MCF 10A (cell line): ENCODE results near the gene TNPO1. TPM values are rescaled to one million over a fixed set of nuclear protein-coding genes. Genes with fewer than 3 reads are reported as not detected.
"Not testable (repeated sequence)": the region's sequence is repeated elsewhere in the genome, so short reads cannot be mapped to it uniquely, and the experiment has no call there.

Experiments used
- BruUV-seq: library from RNA; stranded (reverse); fragments of 400-500 nt; replicated peaks from 2 replicates; lab custom pipeline; 2021; lab: Mats Ljungman, UMichigan
- CTCF ChIA-PET: fragments of 300-600 bp; sonication (Branson Sonifier 250); formaldehyde crosslinking; extraction: SDS; loops from one replicate; lab custom pipeline; 2021; ENCODE audit warnings: antibody characterized with exemption, inconsistent platforms; lab: Yijun Ruan, JAX
- POLR2A ChIA-PET: fragments of 300-600, 350-650 bp; sonication (Branson Sonifier 250); formaldehyde crosslinking; extraction: SDS; loops from one replicate; lab custom pipeline; 2020; ENCODE audit warnings: antibody characterized with exemption, inconsistent platforms; lab: Yijun Ruan, JAX
- DNase-seq: peaks from one replicate; pipeline ENCODE4 v3.0.0-alpha.2; 2018; ENCODE audit not compliant: unreplicated experiment
- H3K27ac Mint-ChIP-seq: one replicate; pipeline ENCODE4 v1.8.0; 2022; ENCODE audit warnings: mild to moderate bottlenecking, low read depth, mixed read lengths; ENCODE audit not compliant: unreplicated experiment
- H3K27me3 Mint-ChIP-seq: one replicate; pipeline ENCODE4 v1.8.0; 2022; ENCODE audit warnings: mixed read lengths; ENCODE audit not compliant: insufficient read depth, unreplicated experiment
- H3K36me3 Mint-ChIP-seq: one replicate; pipeline ENCODE4 v1.8.0; 2022; ENCODE audit warnings: mild to moderate bottlenecking, moderate library complexity, mixed read lengths; ENCODE audit not compliant: insufficient read depth, unreplicated experiment
- H3K4me1 Mint-ChIP-seq: one replicate; pipeline ENCODE4 v1.8.0; 2022; ENCODE audit warnings: mixed read lengths; ENCODE audit not compliant: insufficient read depth, unreplicated experiment
- H3K4me3 Mint-ChIP-seq: one replicate; pipeline ENCODE4 v1.8.0; 2022; ENCODE audit warnings: mild to moderate bottlenecking, moderate library complexity, mixed read lengths; ENCODE audit not compliant: unreplicated experiment
- H3K9me3 Mint-ChIP-seq: one replicate; pipeline ENCODE4 v1.8.0; 2022; ENCODE audit warnings: mixed read lengths; ENCODE audit not compliant: unreplicated experiment
- intact Hi-C: fragments of 100-400 bp; cut with micrococcal nuclease; formaldehyde crosslinking; loops from 2 replicates; pipeline ENCODE4 v1.14.1; 2022
- total RNA-seq: library from RNA; stranded (reverse); gene quantifications from 2 replicates; pipeline ENCODE4 v1.2.3, GENCODE V29; 2022
- TF ChIP-seq, protein P1 (sequence below): fragments of 200-600 bp; IDR thresholded peaks from one replicate; pipeline ENCODE4 v1.8.0; 2022; ENCODE audit warnings: antibody characterized with exemption, mild to moderate bottlenecking; ENCODE audit not compliant: unreplicated experiment

TNPO1 gene
- total RNA-seq, 1 experiment from 2014 or later = 167 TPM

DNA sequence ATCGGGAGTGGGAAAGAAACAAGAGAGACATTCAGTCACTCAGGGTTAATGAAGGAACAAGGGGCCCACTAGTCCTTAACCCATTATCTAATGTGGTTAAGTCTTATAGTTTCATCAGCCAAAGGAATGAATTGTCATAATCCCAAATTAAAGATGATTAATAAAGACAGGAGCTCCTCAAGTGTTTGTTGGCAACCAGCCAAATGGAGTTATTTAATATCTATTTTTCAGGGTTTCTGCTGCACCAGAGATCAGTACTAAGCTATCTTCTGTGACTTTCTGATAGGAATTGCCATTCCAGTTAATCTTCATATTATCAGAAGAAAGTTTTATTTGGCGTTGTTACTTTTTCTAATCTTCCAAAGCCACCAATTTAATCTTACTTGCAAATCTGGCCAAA, 105.4 kb downstream of the TNPO1 start:
- CTCF ChIA-PET = interaction anchor here (1.4 kb wide), 1 partner anchor 35 kb away, joined by 4 read pairs; no protein-coding TSS in a partner anchor
- Mint-ChIP-seq H3K27me3 (no peaks in the 10 kb centered on the region), H3K4me3 (no peak overlapping the region), H3K27ac (no peak overlapping the region), H3K9me3 (no peaks in the 10 kb centered on the region), H3K4me1 (no peaks in the 10 kb centered on the region), H3K36me3 (peaks cover 35% of the 10 kb centered on the region)
- TF ChIP-seq, protein P1, sequence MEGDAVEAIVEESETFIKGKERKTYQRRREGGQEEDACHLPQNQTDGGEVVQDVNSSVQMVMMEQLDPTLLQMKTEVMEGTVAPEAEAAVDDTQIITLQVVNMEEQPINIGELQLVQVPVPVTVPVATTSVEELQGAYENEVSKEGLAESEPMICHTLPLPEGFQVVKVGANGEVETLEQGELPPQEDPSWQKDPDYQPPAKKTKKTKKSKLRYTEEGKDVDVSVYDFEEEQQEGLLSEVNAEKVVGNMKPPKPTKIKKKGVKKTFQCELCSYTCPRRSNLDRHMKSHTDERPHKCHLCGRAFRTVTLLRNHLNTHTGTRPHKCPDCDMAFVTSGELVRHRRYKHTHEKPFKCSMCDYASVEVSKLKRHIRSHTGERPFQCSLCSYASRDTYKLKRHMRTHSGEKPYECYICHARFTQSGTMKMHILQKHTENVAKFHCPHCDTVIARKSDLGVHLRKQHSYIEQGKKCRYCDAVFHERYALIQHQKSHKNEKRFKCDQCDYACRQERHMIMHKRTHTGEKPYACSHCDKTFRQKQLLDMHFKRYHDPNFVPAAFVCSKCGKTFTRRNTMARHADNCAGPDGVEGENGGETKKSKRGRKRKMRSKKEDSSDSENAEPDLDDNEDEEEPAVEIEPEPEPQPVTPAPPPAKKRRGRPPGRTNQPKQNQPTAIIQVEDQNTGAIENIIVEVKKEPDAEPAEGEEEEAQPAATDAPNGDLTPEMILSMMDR = no peak
- no peak for DNase-seq
- intact Hi-C loops = loop anchor here (1.0 to 5.0 kb wide), 4 partner anchors 32 to 530 kb away; no protein-coding TSS in a partner anchor
- POLR2A ChIA-PET = interaction anchor here (0.9 to 2.3 kb wide), 4 partner anchors 9 to 109 kb away, joined by 3 to 18 read pairs (median 4); partner anchors contain the start of gene FCHO2
- no TSS peak for BruUV-seq

DNA sequence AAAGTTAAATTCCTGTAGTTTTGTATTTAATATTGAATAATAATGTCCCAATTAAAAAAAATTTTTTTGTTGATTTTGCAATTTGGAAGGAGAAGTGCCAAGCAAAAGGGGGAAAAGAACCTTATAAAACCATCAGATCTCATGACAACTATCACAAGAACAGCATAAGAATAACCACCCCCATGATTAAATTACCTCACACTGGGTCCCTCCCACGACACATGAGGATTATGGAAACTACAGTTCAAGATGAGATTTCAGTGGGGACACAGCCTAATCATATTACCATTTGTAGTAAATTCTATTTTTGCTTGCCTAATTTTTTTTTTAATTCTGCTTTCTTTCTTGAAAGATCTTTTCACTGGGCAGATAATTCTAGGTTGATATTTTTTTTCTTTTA, 106.0 kb downstream of the TNPO1 start:
- ChIA-PET POLR2A (interaction anchor here (1.0 to 2.3 kb wide), 3 partner anchors 10 to 108 kb away, joined by 3 to 18 read pairs (median 6); partner anchors contain the start of gene FCHO2), CTCF (interaction anchor here (1.4 kb wide), 1 partner anchor 35 kb away, joined by 4 read pairs; no protein-coding TSS in a partner anchor)
- Mint-ChIP-seq H3K27me3 (no peaks in the 10 kb centered on the region), H3K4me3 (no peak overlapping the region), H3K27ac (no peak overlapping the region), H3K36me3 (peaks cover 35% of the 10 kb centered on the region), H3K4me1 (no peaks in the 10 kb centered on the region), H3K9me3 (no peaks in the 10 kb centered on the region)
- intact Hi-C loops = loop anchor here (1.0 to 5.0 kb wide), 3 partner anchors 32 to 530 kb away; no protein-coding TSS in a partner anchor
- TF ChIP-seq, protein P1 = no peak
- DNase-seq = no peak
- no TSS peak for BruUV-seq

DNA sequence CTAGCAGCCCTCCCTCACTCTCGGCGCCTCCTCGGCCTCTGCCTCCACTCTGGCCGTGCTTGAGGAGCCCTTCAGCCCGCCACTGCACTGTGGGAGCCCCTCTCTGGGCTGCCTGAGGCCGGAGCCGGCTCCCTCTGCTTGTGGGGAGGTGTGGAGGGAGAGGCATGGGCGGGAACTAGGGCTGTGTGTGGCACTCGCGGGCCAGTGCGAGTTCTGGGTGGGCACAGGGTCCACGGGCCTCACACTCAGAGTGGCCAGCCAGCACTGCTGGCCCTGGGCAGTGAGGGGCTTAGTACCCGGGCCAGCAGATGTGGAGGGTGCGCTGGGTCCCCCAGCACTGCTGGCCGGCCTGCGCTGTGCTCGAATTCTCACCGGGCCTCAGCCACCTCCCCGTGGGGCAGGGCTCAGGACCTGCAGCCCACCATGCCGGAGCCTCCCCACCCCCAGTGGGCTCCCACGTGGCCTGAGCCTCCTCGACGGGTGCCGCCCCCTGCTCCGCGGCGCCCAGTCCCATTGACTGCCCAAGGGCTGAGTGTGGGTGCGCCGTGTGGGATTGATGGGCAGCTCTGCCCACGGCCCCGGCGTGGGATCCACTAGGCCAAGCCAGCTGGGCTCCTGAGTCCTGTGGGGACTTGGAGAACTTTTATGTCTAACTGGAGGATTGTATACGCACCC, 109.0 kb downstream of the TNPO1 start:
- DNase-seq = no peak
- Mint-ChIP-seq H3K36me3 (peaks cover 22% of the 10 kb centered on the region), H3K4me1 (no peaks in the 10 kb centered on the region), H3K27ac (no peak overlapping the region), H3K27me3 (no peaks in the 10 kb centered on the region), H3K9me3 (no peaks in the 10 kb centered on the region), H3K4me3 (no peak overlapping the region)
- ChIA-PET CTCF (interaction anchor here (0.6 to 1.0 kb wide), 2 partner anchors 30 to 155 kb away, joined by 4 to 6 read pairs; partner anchors contain the start of gene FCHO2), POLR2A (interaction anchor here (0.6 to 1.1 kb wide), 2 partner anchors 26 to 373 kb away, joined by 3 to 4 read pairs; no protein-coding TSS in a partner anchor)
- TF ChIP-seq, protein P1 = no peak
- no TSS peak for BruUV-seq
- intact Hi-C loops = no loop called here

DNA sequence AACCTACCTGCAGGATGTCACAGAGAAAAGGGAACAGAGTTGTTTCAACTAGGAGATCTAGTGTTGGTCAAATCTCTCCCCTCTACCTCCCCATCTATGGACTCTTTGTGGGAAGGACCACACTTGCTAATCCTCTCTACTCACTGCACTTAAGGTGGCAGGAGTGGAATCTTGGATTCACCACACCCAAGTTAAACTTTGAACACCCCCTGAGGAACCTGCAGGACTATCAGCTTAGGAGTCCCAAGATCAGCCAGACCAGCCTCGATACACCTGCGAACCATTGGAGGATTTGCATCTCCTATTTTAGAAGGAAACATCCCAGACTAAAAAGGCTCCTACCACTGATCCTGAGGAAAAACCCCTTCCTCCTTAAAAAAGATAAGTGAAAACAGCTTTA, 116.2 kb downstream of the TNPO1 start:
- H3K27me3 Mint-ChIP-seq, BruUV-seq, intact Hi-C loops, H3K4me3 Mint-ChIP-seq, H3K4me1 Mint-ChIP-seq, DNase-seq, H3K27ac Mint-ChIP-seq, CTCF ChIA-PET, H3K36me3 Mint-ChIP-seq, H3K9me3 Mint-ChIP-seq: not testable (repeated sequence)
- POLR2A ChIA-PET = interaction anchor here (1.1 kb wide), 1 partner anchor 16 kb away, joined by 3 read pairs; no protein-coding TSS in a partner anchor

DNA sequence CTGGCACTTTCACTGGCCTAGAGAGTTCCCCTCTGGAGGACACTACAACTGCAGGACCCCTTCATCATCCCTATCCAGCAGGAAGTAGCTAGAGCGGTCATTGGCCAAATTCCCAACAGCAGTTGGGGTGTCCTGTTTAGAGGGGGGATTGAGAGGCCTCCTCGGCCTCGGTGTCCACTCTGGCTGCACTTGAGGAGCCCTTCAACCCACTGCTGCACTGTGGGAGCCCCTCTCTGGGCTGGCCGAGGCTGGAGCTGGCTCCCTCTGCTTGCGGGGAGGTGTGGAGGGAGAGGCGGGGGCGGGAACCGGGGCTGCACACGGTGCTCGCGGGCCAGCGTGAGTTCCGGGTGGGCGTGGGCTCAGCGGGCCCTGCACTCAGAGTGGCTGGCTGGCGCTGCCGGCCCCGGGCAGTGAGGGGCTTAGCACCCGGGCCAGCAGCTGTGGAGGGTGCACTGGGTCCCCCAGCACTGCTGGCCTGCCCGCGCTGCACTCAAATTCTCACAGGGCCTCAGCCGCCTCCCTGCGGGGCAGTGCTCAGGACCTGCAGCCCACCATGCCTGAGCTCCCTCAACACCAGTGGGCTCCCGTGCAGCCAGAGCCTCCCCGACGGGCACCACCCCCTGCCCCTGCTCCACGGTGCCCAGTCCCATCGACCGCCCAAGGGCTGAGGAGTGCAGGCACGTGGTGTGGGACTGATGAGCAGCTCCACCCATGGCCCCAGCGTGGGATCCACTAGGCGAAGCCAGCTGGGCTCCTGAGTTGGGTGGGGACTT, 118.7 kb downstream of the TNPO1 start:
- BruUV-seq, H3K27me3 Mint-ChIP-seq, DNase-seq, H3K4me1 Mint-ChIP-seq, H3K9me3 Mint-ChIP-seq, H3K36me3 Mint-ChIP-seq, H3K4me3 Mint-ChIP-seq, intact Hi-C loops, H3K27ac Mint-ChIP-seq, CTCF ChIA-PET: not testable (repeated sequence)
- POLR2A ChIA-PET = interaction anchor here (0.7 to 1.7 kb wide), 4 partner anchors 10 to 30 kb away, joined by 3 to 4 read pairs (median 3); no protein-coding TSS in a partner anchor
